HepG2 (cell line): ENCODE measurements around the gene SLC2A10. TPM values are rescaled to one million over a fixed set of nuclear protein-coding genes. Genes with fewer than 3 reads are reported as not detected.
A peak's percentile ranks its signal among the peaks of the same experiment; 100 is the strongest.

ENCODE experiments used
- GPBP1L1 ChIP-seq: sonication (generic); formaldehyde crosslinking; IDR thresholded peaks from 2 replicates; pipeline ENCODE4 v1.5.0; 2020; ENCODE audit warnings: mild to moderate bottlenecking, missing genetic modification reagents
- KLF13 ChIP-seq: sonication (generic); formaldehyde crosslinking; IDR thresholded peaks from 2 replicates; pipeline ENCODE4 v1.4.0; 2020; ENCODE audit warnings: mild to moderate bottlenecking, missing genetic modification reagents
- KMT2B ChIP-seq: IDR thresholded peaks from 2 replicates; pipeline ENCODE4 v1.6.1; 2016; ENCODE audit warnings: missing genetic modification reagents, missing compliant biosample characterization
- SALL2 ChIP-seq: sonication (generic); formaldehyde crosslinking; IDR thresholded peaks from 2 replicates; pipeline ENCODE4 v1.8.1; 2023; ENCODE audit warnings: mild to moderate bottlenecking, missing genetic modification reagents, inconsistent platforms
- SP2 ChIP-seq: sonication (generic); formaldehyde crosslinking; IDR thresholded peaks from 2 replicates; pipeline ENCODE4 v1.5.1; 2020; ENCODE audit warnings: mild to moderate bottlenecking, missing genetic modification reagents
- TEAD2 ChIP-seq: sonication (generic); formaldehyde crosslinking; IDR thresholded peaks from 2 replicates; pipeline ENCODE4 v1.9.0; 2021; ENCODE audit warnings: missing genetic modification reagents
- ZEB1 ChIP-seq: IDR thresholded peaks from 2 replicates; pipeline ENCODE4 v1.6.1; 2012; ENCODE audit warnings: mild to moderate bottlenecking, low read depth, inconsistent platforms; ENCODE audit not compliant: insufficient replicate concordance
- ZNF18 ChIP-seq: sonication (generic); formaldehyde crosslinking; IDR thresholded peaks from 2 replicates; pipeline ENCODE4 v1.8.0; 2022; ENCODE audit warnings: mild to moderate bottlenecking, missing genetic modification reagents; ENCODE audit not compliant: insufficient replicate concordance
- ZNF207 ChIP-seq: fragments of 450-650 bp; IDR thresholded peaks from 2 replicates; pipeline ENCODE4 v1.6.1; 2016; ENCODE audit warnings: antibody characterized with exemption, borderline replicate concordance
- ZNF354B ChIP-seq: sonication (generic); formaldehyde crosslinking; IDR thresholded peaks from 2 replicates; pipeline ENCODE4 v1.8.0; 2022; ENCODE audit warnings: mild to moderate bottlenecking, missing genetic modification reagents
- ZNF382 ChIP-seq: sonication (generic); formaldehyde crosslinking; IDR thresholded peaks from 2 replicates; pipeline ENCODE4 v1.5.0; 2020; ENCODE audit warnings: missing genetic modification reagents, mild to moderate bottlenecking, borderline replicate concordance
- ZNF383 ChIP-seq: sonication (generic); formaldehyde crosslinking; IDR thresholded peaks from 2 replicates; pipeline ENCODE4 v1.4.0; 2020; ENCODE audit warnings: missing genetic modification reagents, mild to moderate bottlenecking, borderline replicate concordance
- ZSCAN21 ChIP-seq: sonication (generic); formaldehyde crosslinking; IDR thresholded peaks from 2 replicates; pipeline ENCODE4 v1.8.0; 2022; ENCODE audit warnings: mild to moderate bottlenecking, missing genetic modification reagents, moderate library complexity, borderline replicate concordance
- polyA plus RNA-seq, 8 experiments: library from polyadenylated mRNA; depleted of rRNA in 3 of 8; stranded (reverse) in 7 of 8; unstranded in 1 of 8; fragments of >200 nt; fragmentation: Illumina TruSeq in 4 of 8; extraction: Trizol in 4 of 8; gene quantifications; 2 replicates each; pipeline versions ENCODE4 v1.2.1 to v1.2.3, GENCODE V29; 2011 to 2016; ENCODE audit warnings: low read depth in 4 of 8, missing spikeins in 1 of 8, mixed read lengths in 1 of 8; ENCODE audit not compliant: insufficient read depth in 1 of 8
- total RNA-seq, 5 experiments: library from RNA; depleted of rRNA; stranded (reverse); fragments of >200 nt; fragmentation: Illumina TruSeq; extraction: Trizol; gene quantifications; 2 replicates each; pipeline ENCODE4 v1.2.3, GENCODE V29; 2016; ENCODE audit warnings: low read depth in 1 of 5

The SLC2A10 gene
- total and polyA plus RNA-seq, 2 of the 13 experiments (the other 11 are each of a cell fraction or from before 2014, with no cell fraction given), result 16.0 to 18.4 TPM

DNA sequence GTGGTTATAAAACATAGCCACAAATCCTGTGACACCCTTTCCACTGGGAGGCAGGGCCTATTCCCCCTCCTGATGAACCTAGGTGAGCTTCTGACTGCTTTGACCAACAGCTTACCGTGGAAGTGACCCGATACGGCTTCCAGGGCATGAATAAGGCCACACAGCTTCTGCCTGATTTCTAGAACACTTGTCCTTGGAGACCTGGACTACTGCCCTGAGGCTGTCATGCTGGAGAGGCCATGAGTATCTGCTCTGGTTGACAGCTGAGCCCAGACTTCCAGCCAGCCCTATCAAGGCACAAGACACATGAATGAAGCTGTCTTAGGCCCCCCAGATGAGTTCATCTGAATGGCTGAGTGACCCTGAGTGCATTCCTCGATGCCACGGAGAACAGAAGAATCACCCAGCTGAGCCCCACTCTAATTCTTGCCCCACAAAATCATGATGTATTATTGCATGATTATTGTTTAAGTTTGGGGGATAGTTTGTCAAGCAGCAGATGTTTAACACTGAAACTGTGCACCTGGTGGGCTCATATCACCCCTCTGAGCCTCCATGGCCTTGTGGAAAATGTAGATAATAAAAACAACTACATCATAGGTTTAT is 36.8 kb upstream of the SLC2A10 start (continued):
- TF ChIP-seq GPBP1L1 (CRISPR knock-in tag) (no peak), TEAD2 (CRISPR knock-in tag) (no peak), ZNF382 (CRISPR knock-in tag) (no peak), SP2 (CRISPR knock-in tag) (0 out of 2 replicates have a peak, but pooled peaks have one; percentile 4), KMT2B (no peak), ZNF383 (CRISPR knock-in tag) (no peak), ZEB1 (no peak), ZNF18 (CRISPR knock-in tag) (no peak), ZNF207 (no peak), SALL2 (CRISPR knock-in tag) (no peak), ZNF354B (CRISPR knock-in tag) (no peak), ZSCAN21 (no peak), KLF13 (CRISPR knock-in tag) (no peak)
